Activated CD8-positive, alpha-beta T cell treated with anti-CD3 and anti-CD28 coated beads for 36 hours (primary cell): ENCODE results near the gene POLE3. TPM values are rescaled to one million over a fixed set of nuclear protein-coding genes. Genes with fewer than 3 reads are reported as not detected.

Experiments
- ATAC-seq: fragments of 200-7000 bp; cut with Tn5 transposase; one replicate; pipeline ENCODE4 v1.10.0; 2021; ENCODE audit warnings: mild to moderate bottlenecking, moderate library complexity
- CTCF ChIA-PET: fragments of 350-600 bp; sonication (Branson Sonifier 250); formaldehyde crosslinking; loops from one replicate; lab custom pipeline; 2021; ENCODE audit warnings: antibody characterized with exemption; lab: Charles Lee
- POLR2A ChIA-PET: fragments of 350-600 bp; sonication (Branson Sonifier 250); formaldehyde crosslinking; loops from one replicate; lab custom pipeline; 2021; ENCODE audit warnings: antibody characterized with exemption; lab: Charles Lee
- DNase-seq: peaks from one replicate; pipeline ENCODE4 v3.0.0-alpha.2; 2020
- H3K27ac Mint-ChIP-seq: one replicate; pipeline ENCODE4 v1.8.0; 2021; ENCODE audit warnings: mild to moderate bottlenecking, mixed read lengths
- H3K27me3 Mint-ChIP-seq: one replicate; pipeline ENCODE4 v1.8.0; 2021; ENCODE audit warnings: mixed read lengths
- H3K36me3 Mint-ChIP-seq: one replicate; pipeline ENCODE4 v1.8.0; 2021; ENCODE audit warnings: low read depth, mixed read lengths
- H3K4me1 Mint-ChIP-seq: one replicate; pipeline ENCODE4 v1.8.0; 2021; ENCODE audit warnings: low read depth, mixed read lengths
- H3K4me3 Mint-ChIP-seq: one replicate; pipeline ENCODE4 v1.8.0; 2021; ENCODE audit warnings: mild to moderate bottlenecking, moderate library complexity, mixed read lengths
- H3K9me3 Mint-ChIP-seq: one replicate; pipeline ENCODE4 v1.8.0; 2021; ENCODE audit warnings: mixed read lengths
- CTCF ChIP-seq: fragments of 200-600 bp; IDR thresholded peaks from one replicate; pipeline ENCODE4 v1.8.0; 2022; ENCODE audit warnings: antibody characterized with exemption, mild to moderate bottlenecking
- intact Hi-C: fragments of 100-400 bp; cut with micrococcal nuclease; formaldehyde crosslinking; loops from one replicate; pipeline ENCODE4 v1.10.0; 2022
- total RNA-seq, 2 experiments: library from RNA; stranded (reverse); gene quantifications; one replicate each; pipeline ENCODE4 v1.2.3, GENCODE V29; 2021

The POLE3 gene
- total RNA-seq, 2 experiments from 2014 or later, result 49.0 to 50.9 TPM

- Mint-ChIP-seq H3K27me3 (no peaks in the 10 kb centered on the region), H3K9me3 (no peaks in the 10 kb centered on the region), H3K4me3 (no peak overlapping the region), H3K27ac (no peak overlapping the region), H3K36me3 (no peaks in the 10 kb centered on the region), H3K4me1 (peaks cover 10% of the 10 kb centered on the region)
- ChIA-PET POLR2A (no interaction called here), CTCF (interaction anchor here (0.6 kb wide), 1 partner anchor 517 kb away, joined by 3 read pairs; no protein-coding TSS in a partner anchor)
- TF ChIP-seq CTCF, result no peak
- intact Hi-C loops, result no loop called here
- no peak for DNase-seq
- ATAC-seq, result no peak
Observed at GRCh38 chr9:113360242-113360842, 50.1 kb downstream of the POLE3 start.

- ATAC-seq, result no peak
- no peaks in the 10 kb centered on the region for H3K36me3 Mint-ChIP-seq
- ChIA-PET POLR2A (no interaction called here), CTCF (interaction anchor here (2.7 kb wide), 1 partner anchor 41 kb away, joined by 7 read pairs; the partner anchor contains the start of gene ALAD)
- TF ChIP-seq CTCF, result no peak
- peaks cover 10% of the 10 kb centered on the region for H3K4me1 Mint-ChIP-seq
- no peak overlapping the region for H3K4me3 Mint-ChIP-seq
- intact Hi-C loops, result no loop called here
- no peaks in the 10 kb centered on the region for H3K9me3 Mint-ChIP-seq
- H3K27me3 Mint-ChIP-seq, result no peaks in the 10 kb centered on the region
- no peak for DNase-seq
- H3K27ac Mint-ChIP-seq, result no peak overlapping the region
Observed at GRCh38 chr9:113359385-113359784, 51.1 kb downstream of the POLE3 start.

Other genes starting within 250 kb of the POLE3 start
- gene FKBP15, start 189.4 kb downstream of the POLE3 start, total RNA-seq, result 10 to 100 TPM; 32.5 to 33.7 TPM
- 10 to 100 TPM; 18.3 to 19.2 TPM for gene SLC31A1, start 189.1 kb downstream of the POLE3 start, total RNA-seq
- 10 to 100 TPM; 28.0 to 30.4 TPM for gene CDC26, start 135.1 kb downstream of the POLE3 start, total RNA-seq
- 10 to 100 TPM; 52.9 to 56.5 TPM for gene PRPF4, start 135.0 kb downstream of the POLE3 start, total RNA-seq
- under 1 TPM in 1 of 2 experiments, not detected in 1; 0.27 TPM for gene RNF183, start 107.3 kb downstream of the POLE3 start, total RNA-seq
- gene WDR31, start 70.4 kb downstream of the POLE3 start, total RNA-seq, result 1 to 10 TPM; 1.3 to 1.4 TPM
- 1 to 10 TPM; 8.2 to 9.1 TPM for gene BSPRY, start 61.1 kb downstream of the POLE3 start, total RNA-seq
- gene HDHD3, start 33.7 kb downstream of the POLE3 start, total RNA-seq, result 10 to 100 TPM; 11.6 to 13.3 TPM
- 10 to 100 TPM; 16.2 to 16.3 TPM for gene ALAD, start 9.4 kb downstream of the POLE3 start, total RNA-seq
- gene C9orf43, start 72 bp upstream of the POLE3 start, total RNA-seq, result under 1 TPM; 0.74 to 0.83 TPM
- 10 to 100 TPM; 51.0 to 51.5 TPM for gene RGS3, start 53.1 kb upstream of the POLE3 start, total RNA-seq